ENCODE data around the gene NPR3. TPM values are rescaled to one million over a fixed set of nuclear protein-coding genes. Genes with fewer than 3 reads are reported as not detected.

NPR3 gene
- total and polyA plus RNA-seq, 2 donors (not counting 3 experiments of a cell fraction or from before 2014, with no cell fraction given) = 0.01 to 0.53 TPM

DNA sequence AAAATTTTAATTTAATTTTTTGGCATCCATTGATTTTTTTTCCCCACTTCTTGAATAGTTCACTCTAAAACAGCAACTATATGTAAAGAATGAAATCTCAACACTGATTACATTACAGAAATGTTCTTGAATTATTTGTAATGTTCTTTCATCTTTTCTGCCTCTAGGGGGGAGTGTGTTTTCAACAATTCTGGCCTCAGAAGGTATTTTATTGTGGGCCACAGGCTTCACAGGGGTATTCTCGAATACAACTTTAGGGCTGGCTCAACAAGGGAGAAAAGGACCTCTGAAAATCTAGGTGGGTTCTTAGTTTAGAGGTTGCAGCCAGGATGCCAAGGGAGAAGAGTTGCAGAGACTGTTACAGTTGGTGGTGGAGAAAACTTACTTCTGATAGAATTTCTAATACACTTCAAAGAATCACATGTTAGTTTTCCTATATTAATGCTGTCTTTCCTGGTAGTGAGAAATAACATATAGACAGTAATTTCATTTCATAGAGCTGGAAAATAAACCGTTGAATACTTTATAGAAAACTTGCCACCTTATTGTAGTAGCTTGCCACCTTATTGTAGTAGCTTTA lies 3.6 kb upstream of the NPR3 start:
- Histone ChIP-seq H3K9ac (replicated peaks; ENCODE audit: extremely low read depth, insufficient read depth, low read length) (no peak overlapping the region), H2AFZ (ENCODE audit: low read depth, low read length) (no peak overlapping the region), H4K20me1 (replicated peaks; ENCODE audit: control insufficient read depth, extremely low read depth, insufficient read depth, low read length) (no peaks in the 10 kb centered on the region), H3K27me3 (ENCODE audit: control insufficient read depth in 2 of 2, insufficient read depth in 2 of 2, low read length in 2 of 2) (peaks cover 13 to 20% of the 10 kb centered on the region in 2 experiments), H3K79me2 (ENCODE audit: control insufficient read depth, insufficient read depth, low read length) (no peaks in the 10 kb centered on the region), H3K36me3 (ENCODE audit: control insufficient read depth in 2 of 2, extremely low read depth in 1 of 2, insufficient read depth in 2 of 2, low read length in 2 of 2) (no peaks in the 10 kb centered on the region), H3K27ac (ENCODE audit: insufficient read depth, low read depth, low read length) (no peak overlapping the region), H3K4me2 (ENCODE audit: insufficient read depth, low read length) (no peak overlapping the region), H3K9me3 (replicated peaks; ENCODE audit: control insufficient read depth, insufficient read depth, low read length) (no peaks in the 10 kb centered on the region), H3K4me1 (ENCODE audit: control insufficient read depth, extremely low read depth, insufficient read depth, low read length) (peaks cover 11% of the 10 kb centered on the region), H3K9me1 (replicated peaks; ENCODE audit: control insufficient read depth, extremely low read depth, insufficient read depth, low read length) (no peaks in the 10 kb centered on the region), H3K4me3 (replicated peaks in 1 of 3; ENCODE audit: insufficient read depth in 1 of 3, low read depth in 1 of 3, low read length in 3 of 3) (no peak overlapping the region)
- DNase-seq (ENCODE audit: low read depth, low spot score) (peak; percentile 40), FAIRE-seq (peak; percentile 18)
- intact Hi-C loops (cut with micrococcal nuclease) (loop anchor here (1.0 to 10.0 kb wide), 3 partner anchors 235 to 593 kb away; no protein-coding TSS in a partner anchor), dilution Hi-C loops (cut with MboI; ENCODE audit: extremely low pct_ligation_motif_present, low sequenced_read_pairs) (no loop called here)
- ChIA-PET POLR2A (interaction anchor here (0.6 kb wide), 1 partner anchor 239 kb away, joined by 5 read pairs; no protein-coding TSS in a partner anchor), CTCF (interaction anchor here (0.6 to 4.8 kb wide), 9 partner anchors 9 to 728 kb away, joined by 3 to 39 read pairs (median 5); no protein-coding TSS in a partner anchor)
- no TSS peak for BruUV-seq (replicated peaks)
- peak; percentile 26 to 28 for TF ChIP-seq CTCF (IDR thresholded peaks at IDR 0.05; ENCODE audit: extremely low read depth in 1 of 2, insufficient read depth in 1 of 2, low read depth in 1 of 2, low read length in 2 of 2)
- TF ChIP-seq POLR2A (IDR thresholded peaks at IDR 0.05; ENCODE audit: low read depth, low read length) = no peak
- TF ChIP-seq GATA2 (IDR thresholded peaks at IDR 0.05; ENCODE audit: insufficient read depth, insufficient read length, low read depth, low read length) = no peak

GRCh38 chr5:32708949-32709348 lies 2.2 kb upstream of the NPR3 start:
- peaks cover 11% of the 10 kb centered on the region for H3K4me1 ChIP-seq (ENCODE audit: control insufficient read depth, extremely low read depth, insufficient read depth, low read length)
- no peaks in the 10 kb centered on the region for H4K20me1 ChIP-seq (replicated peaks; ENCODE audit: control insufficient read depth, extremely low read depth, insufficient read depth, low read length)
- H3K27me3 ChIP-seq (ENCODE audit: control insufficient read depth in 2 of 2, insufficient read depth in 2 of 2, low read length in 2 of 2) = peaks cover 27 to 34% of the 10 kb centered on the region in 2 experiments
- FAIRE-seq (no peak), DNase-seq (ENCODE audit: low read depth, low spot score) (no peak)
- H3K9me3 ChIP-seq (replicated peaks; ENCODE audit: control insufficient read depth, insufficient read depth, low read length) = no peaks in the 10 kb centered on the region
- TF ChIP-seq CTCF (IDR thresholded peaks at IDR 0.05; ENCODE audit: extremely low read depth in 1 of 2, insufficient read depth in 1 of 2, low read depth in 1 of 2, low read length in 2 of 2) (no peak), JUN (IDR thresholded peaks at IDR 0.05; ENCODE audit: borderline replicate concordance, insufficient read depth, insufficient read length, low read depth) (no peak), FOS (IDR thresholded peaks at IDR 0.05; ENCODE audit: borderline replicate concordance, insufficient read depth, low read length) (no peak), POLR2AphosphoS5 (IDR thresholded peaks at IDR 0.05; ENCODE audit: insufficient read depth, low read depth, low read length) (no peak), EZH2 (IDR thresholded peaks at IDR 0.05; ENCODE audit: borderline replicate concordance, low read depth, low read length, severe bottlenecking) (no peak), POLR2A (IDR thresholded peaks at IDR 0.05; ENCODE audit: low read depth, low read length) (no peak), MAX (IDR thresholded peaks at IDR 0.05; ENCODE audit: insufficient read depth, insufficient read length) (no peak), MYC (IDR thresholded peaks at IDR 0.05; ENCODE audit: low read depth, low read length) (no peak), GATA2 (IDR thresholded peaks at IDR 0.05; ENCODE audit: insufficient read depth, insufficient read length, low read depth, low read length) (no peak)
- H3K27ac ChIP-seq (ENCODE audit: insufficient read depth, low read depth, low read length) = no peak overlapping the region
- no peak overlapping the region for H3K4me2 ChIP-seq (ENCODE audit: insufficient read depth, low read length)
- no peaks in the 10 kb centered on the region for H3K79me2 ChIP-seq (ENCODE audit: control insufficient read depth, insufficient read depth, low read length)
- no peaks in the 10 kb centered on the region for H3K9me1 ChIP-seq (replicated peaks; ENCODE audit: control insufficient read depth, extremely low read depth, insufficient read depth, low read length)
- CTCF ChIA-PET = interaction anchor here (0.9 to 4.8 kb wide), 11 partner anchors 471 to 727 kb away, joined by 3 to 39 read pairs (median 5); no protein-coding TSS in a partner anchor
- no TSS peak for BruUV-seq (replicated peaks)
- intact Hi-C loops (cut with micrococcal nuclease) (loop anchor here (1.0 to 10.0 kb wide), 2 partner anchors 476 to 670 kb away; no protein-coding TSS in a partner anchor), dilution Hi-C loops (cut with MboI; ENCODE audit: extremely low pct_ligation_motif_present, low sequenced_read_pairs) (no loop called here)
- no peak overlapping the region for H3K9ac ChIP-seq (replicated peaks; ENCODE audit: extremely low read depth, insufficient read depth, low read length)
- POLR2A ChIA-PET = no interaction called here
- H3K36me3 ChIP-seq (ENCODE audit: control insufficient read depth in 2 of 2, extremely low read depth in 1 of 2, insufficient read depth in 2 of 2, low read length in 2 of 2) = no peaks in the 10 kb centered on the region
- no peak overlapping the region for H2AFZ ChIP-seq (ENCODE audit: low read depth, low read length)
- H3K4me3 ChIP-seq (replicated peaks in 1 of 3; ENCODE audit: insufficient read depth in 1 of 3, low read depth in 1 of 3, low read length in 3 of 3) = no peak overlapping the region

Measured in endothelial cell of umbilical vein (primary cell).